A549 (cell line): Measurements from ENCODE around the gene NUTF2. TPM values are rescaled to one million over a fixed set of nuclear protein-coding genes. Genes with fewer than 3 reads are reported as not detected.
"Not testable (repeated sequence)": the region's sequence is repeated elsewhere in the genome, so short reads cannot be mapped to it uniquely, and the experiment has no call there.

Experiments
- ATAC-seq, 2 experiments: fragments of 200-7000 bp in 1 of 2; fragments of >200 bp in 1 of 2; cut with Nextera tagmentation in 1 of 2; cut with Tn5 transposase in 1 of 2; 3 replicates each; pipeline versions ENCODE4 v1.8.0 to v1.9.1; 2018 to 2020; ENCODE audit warnings: mild to moderate bottlenecking in 1 of 2, moderate library complexity in 1 of 2
- CTCF ChIA-PET: fragments of 300-600 bp; sonication (Branson Sonifier 250); formaldehyde crosslinking; extraction: SDS; loops from one replicate; lab custom pipeline; 2021; ENCODE audit warnings: antibody characterized with exemption, inconsistent platforms; lab: Yijun Ruan, JAX
- POLR2A ChIA-PET: fragments of 350-600 bp; formaldehyde crosslinking; extraction: SDS; loops from one replicate; lab custom pipeline; 2021; ENCODE audit warnings: antibody characterized with exemption, inconsistent platforms; lab: Yijun Ruan, JAX
- DNase-seq, 2 experiments: peaks; one replicate each; pipeline versions ENCODE4 v3.0.0 to v3.0.0-alpha.2; 2011 to 2016; ENCODE audit warnings: low read depth in 1 of 2, low spot score in 1 of 2
- FAIRE-seq: peaks from 2 replicates; lab custom pipeline; 2011; peaks lifted over from hg19 to GRCh38; lab: Jason Lieb, UNC
- H3K27ac ChIP-seq, 2 experiments: fragments of >200 bp; sonication (Bioruptor Twin); formaldehyde crosslinking; 3 replicates each; pipeline ENCODE4 v1.5.1; 2016 to 2017
- H3K4me1 ChIP-seq: fragments of >200 bp; sonication (Bioruptor Twin); formaldehyde crosslinking; 3 replicates; pipeline ENCODE4 v1.6.1; 2016
- H3K4me2 ChIP-seq: fragments of >200 bp; sonication (Bioruptor Twin); formaldehyde crosslinking; 3 replicates; pipeline ENCODE4 v1.6.1; 2016
- H3K4me3 ChIP-seq: fragments of >200 bp; sonication (Bioruptor Twin); formaldehyde crosslinking; 3 replicates; pipeline ENCODE4 v1.5.1; 2016
- H3K9me3 ChIP-seq: fragments of >200 bp; sonication (Bioruptor Twin); formaldehyde crosslinking; 3 replicates; pipeline ENCODE4 v1.6.1; 2016
- CBX8 ChIP-seq: fragments of 200-600 bp; sonication (generic); IDR thresholded peaks from 2 replicates; pipeline ENCODE4 v1.6.1; 2016
- CHD2 ChIP-seq: fragments of 150-350 bp; IDR thresholded peaks from 2 replicates; pipeline ENCODE4 v1.6.1; 2014; ENCODE audit warnings: low read length; ENCODE audit not compliant: partially characterized antibody
- GATA3 ChIP-seq: IDR thresholded peaks from 2 replicates; pipeline ENCODE4 v1.6.1; 2012; ENCODE audit warnings: borderline replicate concordance
- HDAC2 ChIP-seq: fragments of 200-600 bp; sonication (generic); IDR thresholded peaks from 2 replicates; pipeline ENCODE4 v1.6.1; 2016
- HOXB13 ChIP-seq: fragments of 250-450 bp; sonication (Bioruptor Pico); IDR thresholded peaks from 2 replicates; pipeline ENCODE4 v1.5.0; 2020; ENCODE audit warnings: low read depth, mild to moderate bottlenecking, moderate library complexity
- JUN ChIP-seq, 2 experiments: fragments of >200 bp; sonication (Bioruptor Twin); formaldehyde crosslinking; IDR thresholded peaks; 2 replicates in 1 of 2; 3 replicates in 1 of 2; pipeline ENCODE4 v1.6.1; 2016 to 2017
- KDM5A ChIP-seq: fragments of 200-600 bp; sonication (generic); IDR thresholded peaks from 2 replicates; pipeline ENCODE4 v1.6.1; 2016; ENCODE audit warnings: antibody characterized with exemption, mild to moderate bottlenecking
- MAFK ChIP-seq: fragments of 450-650 bp; IDR thresholded peaks from 2 replicates; pipeline ENCODE4 v1.6.1; 2014; ENCODE audit not compliant: partially characterized antibody
- MYC ChIP-seq: IDR thresholded peaks from 2 replicates; pipeline ENCODE4 v1.6.1; 2012; ENCODE audit warnings: mild to moderate bottlenecking, inconsistent platforms, low read length, improper control_type of control experiment, borderline replicate concordance
- PHF8 ChIP-seq: fragments of 200-600 bp; sonication (generic); IDR thresholded peaks from 2 replicates; pipeline ENCODE4 v1.6.1; 2016; ENCODE audit warnings: low read depth, mild to moderate bottlenecking, antibody characterized with exemption, moderate library complexity, borderline replicate concordance
- POLR2A ChIP-seq: IDR thresholded peaks from 2 replicates; pipeline ENCODE4 v1.6.1; 2012; ENCODE audit warnings: mild to moderate bottlenecking, low read length
- POLR2AphosphoS2 ChIP-seq: conservative IDR thresholded peaks from 2 replicates; pipeline ENCODE4 v1.6.1; 2012; ENCODE audit warnings: low read length, improper control_type of control experiment, inconsistent platforms
- RAD21 ChIP-seq, 2 experiments: fragments of >200 bp in 1 of 2; sonication (Bioruptor Twin) in 1 of 2; formaldehyde crosslinking in 1 of 2; IDR thresholded peaks in 1 of 2; conservative IDR thresholded peaks in 1 of 2; 2 replicates in 1 of 2; 3 replicates in 1 of 2; pipeline ENCODE4 v1.6.1; 2012 to 2018; ENCODE audit warnings: inconsistent platforms in 1 of 2
- RFX5 ChIP-seq: fragments of 450-650 bp; IDR thresholded peaks from 2 replicates; pipeline ENCODE4 v1.7.1; 2014; ENCODE audit warnings: antibody characterized with exemption, mild to moderate bottlenecking, moderate library complexity
- SMC3 ChIP-seq: fragments of >200 bp; sonication (Bioruptor Twin); formaldehyde crosslinking; IDR thresholded peaks from 3 replicates; pipeline ENCODE4 v1.6.1; 2018; ENCODE audit warnings: inconsistent platforms
- TP53 ChIP-seq: fragments of 250-450 bp; sonication (Bioruptor Pico); IDR thresholded peaks from 2 replicates; pipeline ENCODE4 v1.5.0; 2021; ENCODE audit warnings: mild to moderate bottlenecking, moderate library complexity
- ZC3H11A ChIP-seq: fragments of 450-650 bp; IDR thresholded peaks from 2 replicates; pipeline ENCODE4 v1.6.1; 2014; ENCODE audit warnings: antibody characterized with exemption, mild to moderate bottlenecking
- WGBS: methylation state at CpG from one replicate; pipeline ENCODE4 v1.1.6; 2017; ENCODE audit errors: missing lambda C conversion rate; 5-methylcytosine and 5-hydroxymethylcytosine counted together
- polyA plus RNA-seq, 4 experiments: library from polyadenylated mRNA; depleted of rRNA in 3 of 4; stranded (reverse); fragments of >200 nt; fragmentation: RNase III in 1 of 4; extraction: RNeasy Plus Mini Kit Qiagen cat#74134 plus additional on column Dnase treatment in 1 of 4; gene quantifications; 2 replicates in 3 of 4; 3 replicates in 1 of 4; pipeline ENCODE4 v1.2.3, GENCODE V29; 2011 to 2017
- TF ChIP-seq, protein P1 (sequence below): fragments of >200 bp; sonication (Bioruptor Twin); formaldehyde crosslinking; IDR thresholded peaks from 3 replicates; pipeline ENCODE4 v1.6.1; 2016
- TF ChIP-seq, protein P2 (sequence below): IDR thresholded peaks from 2 replicates; pipeline ENCODE4 v1.6.1; 2012
- TF ChIP-seq, protein P3 (sequence below): fragments of 200-600 bp; sonication (generic); IDR thresholded peaks from 2 replicates; pipeline ENCODE4 v1.6.1; 2016; ENCODE audit warnings: antibody characterized with exemption, mild to moderate bottlenecking, moderate library complexity
- TF ChIP-seq, protein P4 (sequence below): IDR thresholded peaks from 2 replicates; pipeline ENCODE4 v1.6.1; 2012; ENCODE audit warnings: low read depth, borderline replicate concordance

NUTF2 gene
- polyA plus RNA-seq, 2 of the 4 experiments (the other 2 are of a cell fraction): 168 to 287 TPM

DNA sequence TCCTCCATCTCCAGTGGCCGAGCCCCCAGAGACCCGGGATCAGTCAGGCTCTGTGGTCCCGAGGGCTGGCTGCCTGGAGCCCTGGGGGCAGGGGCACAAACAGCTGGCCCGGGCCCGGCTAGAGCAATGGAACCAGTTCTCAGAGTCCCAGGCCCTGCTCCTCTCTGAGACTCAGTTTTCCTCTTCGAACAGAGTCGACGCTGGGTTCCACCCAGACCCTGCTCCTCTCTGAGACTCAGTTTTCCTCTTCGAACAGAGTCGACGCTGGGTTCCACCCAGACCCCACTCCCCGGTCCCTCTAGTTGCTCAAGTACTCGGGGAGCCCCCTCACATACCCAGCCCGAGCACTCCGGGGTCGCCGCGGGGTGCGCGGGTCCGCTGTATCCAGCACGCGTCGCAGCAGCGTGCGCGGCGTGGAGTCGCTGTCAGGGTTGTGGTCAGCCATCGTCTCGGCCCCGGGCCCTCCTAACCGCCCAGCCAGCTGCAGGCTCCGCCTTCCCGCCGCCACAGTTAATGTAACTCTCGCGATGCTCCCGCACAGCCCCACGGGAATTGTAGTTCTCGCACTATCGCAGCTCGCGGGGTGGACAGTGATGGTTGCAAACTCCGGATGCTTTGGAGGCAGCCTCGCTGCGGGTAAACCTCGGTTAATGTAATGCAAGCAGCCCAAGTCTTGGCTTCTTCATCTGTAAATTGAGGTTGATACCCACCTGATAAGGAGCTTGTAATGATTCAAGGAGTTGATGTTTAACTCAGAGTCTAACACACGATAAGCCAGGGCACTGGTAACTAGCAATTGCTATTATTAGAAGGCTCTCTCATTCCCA lies 13.1 kb upstream of the NUTF2 start:
- H3K27ac ChIP-seq: peak overlapping the region; percentile 79 to 91
- FAIRE-seq (peak; percentile 23), ATAC-seq (peak; percentile 99)

DNA sequence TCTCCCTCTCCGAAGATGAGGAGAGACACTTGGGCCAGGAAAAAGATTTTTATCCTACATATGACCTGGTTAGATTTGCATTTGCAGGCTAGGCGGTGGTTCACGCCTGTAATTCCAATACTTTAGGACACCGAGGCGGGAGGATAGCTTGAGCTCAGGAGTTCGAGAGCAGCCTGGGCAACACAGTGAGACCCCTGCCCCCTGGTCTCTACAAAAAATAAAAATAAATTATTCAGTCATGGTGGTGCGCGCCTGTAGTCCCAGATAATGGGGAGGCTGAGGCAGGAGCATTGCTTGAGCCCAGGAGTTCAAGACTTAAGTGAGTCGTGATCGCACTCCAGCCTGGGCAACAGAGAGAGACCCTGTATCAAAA lies 12.5 kb upstream of the NUTF2 start:
- H3K4me2 ChIP-seq: peak overlapping the region; percentile 96
- no peak for ATAC-seq
- H3K27ac ChIP-seq: peak overlapping the region; percentile 79 to 91
- POLR2A ChIA-PET: interaction anchor here (0.8 to 1.2 kb wide), 5 partner anchors 11 to 115 kb away, joined by 3 to 6 read pairs (median 4); partner anchors contain the start of genes GFOD2, RANBP10 and TSNAXIP1
- peaks cover 6% of the 10 kb centered on the region; the same call in 1 of the 3 replicates for H3K4me1 ChIP-seq
- H3K4me3 ChIP-seq: peak overlapping the region; percentile 79
- H3K9me3 ChIP-seq: no peaks in the 10 kb centered on the region
- FAIRE-seq: no peak
- no peak for DNase-seq
- WGBS: 82% methylated on average over 10 of the region's 10 CpGs
- TF ChIP-seq, protein P1, sequence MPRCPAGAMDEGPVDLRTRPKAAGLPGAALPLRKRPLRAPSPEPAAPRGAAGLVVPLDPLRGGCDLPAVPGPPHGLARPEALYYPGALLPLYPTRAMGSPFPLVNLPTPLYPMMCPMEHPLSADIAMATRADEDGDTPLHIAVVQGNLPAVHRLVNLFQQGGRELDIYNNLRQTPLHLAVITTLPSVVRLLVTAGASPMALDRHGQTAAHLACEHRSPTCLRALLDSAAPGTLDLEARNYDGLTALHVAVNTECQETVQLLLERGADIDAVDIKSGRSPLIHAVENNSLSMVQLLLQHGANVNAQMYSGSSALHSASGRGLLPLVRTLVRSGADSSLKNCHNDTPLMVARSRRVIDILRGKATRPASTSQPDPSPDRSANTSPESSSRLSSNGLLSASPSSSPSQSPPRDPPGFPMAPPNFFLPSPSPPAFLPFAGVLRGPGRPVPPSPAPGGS: no peak
- no peak for TF ChIP-seq CBX8
- TF ChIP-seq SMC3: no peak
- TF ChIP-seq, protein P2, sequence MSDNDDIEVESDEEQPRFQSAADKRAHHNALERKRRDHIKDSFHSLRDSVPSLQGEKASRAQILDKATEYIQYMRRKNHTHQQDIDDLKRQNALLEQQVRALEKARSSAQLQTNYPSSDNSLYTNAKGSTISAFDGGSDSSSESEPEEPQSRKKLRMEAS: no peak
- TF ChIP-seq RAD21 (conservative IDR thresholded peaks at IDR 0.05 in 1 of 2, IDR thresholded peaks at IDR 0.05 in 1 of 2): no peak
- TF ChIP-seq HDAC2: no peak
- CTCF ChIA-PET: interaction anchor here (0.8 to 15.0 kb wide), 4 partner anchors 17 to 94 kb away, joined by 4 to 187 read pairs (median 14); no protein-coding TSS in a partner anchor

More for the DNA sequence above, 13.1 kb upstream of the NUTF2 start:
- H3K4me1 ChIP-seq: peaks cover 6% of the 10 kb centered on the region; the same call in 1 of the 3 replicates
- ChIA-PET POLR2A (interaction anchor here (0.8 to 1.2 kb wide), 5 partner anchors 12 to 114 kb away, joined by 3 to 6 read pairs (median 4); partner anchors contain the start of genes GFOD2, RANBP10 and TSNAXIP1), CTCF (interaction anchor here (0.8 to 15.0 kb wide), 5 partner anchors 10 to 95 kb away, joined by 4 to 187 read pairs (median 8); no protein-coding TSS in a partner anchor)
- 2% methylated on average over 27 of the region's 49 CpGs for WGBS
- H3K9me3 ChIP-seq: no peaks in the 10 kb centered on the region
- peak overlapping the region; percentile 79 for H3K4me3 ChIP-seq
- DNase-seq: peak; percentile 86 to 97
- TF ChIP-seq SMC3 (no peak), HOXB13 (CRISPR knock-in tag) (no peak), POLR2A (peak; percentile 76), POLR2AphosphoS2 (no peak), JUN (IDR thresholded peaks at IDR 0.05) (peak in 1 of 2 experiments; percentile 42; a peak in 1 of 5 replicates), GATA3 (peak; percentile 70), PHF8 (peak; percentile 74; the same call in 1 of the 2 replicates), CHD2 (peak; percentile 98), KDM5A (peak; percentile 66), ZC3H11A (no peak), MAFK (no peak), HDAC2 (no peak), MYC (no peak; the same call in 1 of the 2 replicates), RFX5 (no peak), TP53 (CRISPR knock-in tag) (no peak)
- TF ChIP-seq, protein P1: peak; percentile 31; the same call in 1 of the 3 replicates
- TF ChIP-seq, protein P3, sequence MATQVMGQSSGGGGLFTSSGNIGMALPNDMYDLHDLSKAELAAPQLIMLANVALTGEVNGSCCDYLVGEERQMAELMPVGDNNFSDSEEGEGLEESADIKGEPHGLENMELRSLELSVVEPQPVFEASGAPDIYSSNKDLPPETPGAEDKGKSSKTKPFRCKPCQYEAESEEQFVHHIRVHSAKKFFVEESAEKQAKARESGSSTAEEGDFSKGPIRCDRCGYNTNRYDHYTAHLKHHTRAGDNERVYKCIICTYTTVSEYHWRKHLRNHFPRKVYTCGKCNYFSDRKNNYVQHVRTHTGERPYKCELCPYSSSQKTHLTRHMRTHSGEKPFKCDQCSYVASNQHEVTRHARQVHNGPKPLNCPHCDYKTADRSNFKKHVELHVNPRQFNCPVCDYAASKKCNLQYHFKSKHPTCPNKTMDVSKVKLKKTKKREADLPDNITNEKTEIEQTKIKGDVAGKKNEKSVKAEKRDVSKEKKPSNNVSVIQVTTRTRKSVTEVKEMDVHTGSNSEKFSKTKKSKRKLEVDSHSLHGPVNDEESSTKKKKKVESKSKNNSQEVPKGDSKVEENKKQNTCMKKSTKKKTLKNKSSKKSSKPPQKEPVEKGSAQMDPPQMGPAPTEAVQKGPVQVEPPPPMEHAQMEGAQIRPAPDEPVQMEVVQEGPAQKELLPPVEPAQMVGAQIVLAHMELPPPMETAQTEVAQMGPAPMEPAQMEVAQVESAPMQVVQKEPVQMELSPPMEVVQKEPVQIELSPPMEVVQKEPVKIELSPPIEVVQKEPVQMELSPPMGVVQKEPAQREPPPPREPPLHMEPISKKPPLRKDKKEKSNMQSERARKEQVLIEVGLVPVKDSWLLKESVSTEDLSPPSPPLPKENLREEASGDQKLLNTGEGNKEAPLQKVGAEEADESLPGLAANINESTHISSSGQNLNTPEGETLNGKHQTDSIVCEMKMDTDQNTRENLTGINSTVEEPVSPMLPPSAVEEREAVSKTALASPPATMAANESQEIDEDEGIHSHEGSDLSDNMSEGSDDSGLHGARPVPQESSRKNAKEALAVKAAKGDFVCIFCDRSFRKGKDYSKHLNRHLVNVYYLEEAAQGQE: peak; percentile 96
- TF ChIP-seq, protein P4, sequence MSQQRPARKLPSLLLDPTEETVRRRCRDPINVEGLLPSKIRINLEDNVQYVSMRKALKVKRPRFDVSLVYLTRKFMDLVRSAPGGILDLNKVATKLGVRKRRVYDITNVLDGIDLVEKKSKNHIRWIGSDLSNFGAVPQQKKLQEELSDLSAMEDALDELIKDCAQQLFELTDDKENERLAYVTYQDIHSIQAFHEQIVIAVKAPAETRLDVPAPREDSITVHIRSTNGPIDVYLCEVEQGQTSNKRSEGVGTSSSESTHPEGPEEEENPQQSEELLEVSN: peak; percentile 72; the same call in 1 of the 2 replicates
- TF ChIP-seq, protein P2: peak; percentile 73
- H3K4me2 ChIP-seq: peak overlapping the region; percentile 96

DNA sequence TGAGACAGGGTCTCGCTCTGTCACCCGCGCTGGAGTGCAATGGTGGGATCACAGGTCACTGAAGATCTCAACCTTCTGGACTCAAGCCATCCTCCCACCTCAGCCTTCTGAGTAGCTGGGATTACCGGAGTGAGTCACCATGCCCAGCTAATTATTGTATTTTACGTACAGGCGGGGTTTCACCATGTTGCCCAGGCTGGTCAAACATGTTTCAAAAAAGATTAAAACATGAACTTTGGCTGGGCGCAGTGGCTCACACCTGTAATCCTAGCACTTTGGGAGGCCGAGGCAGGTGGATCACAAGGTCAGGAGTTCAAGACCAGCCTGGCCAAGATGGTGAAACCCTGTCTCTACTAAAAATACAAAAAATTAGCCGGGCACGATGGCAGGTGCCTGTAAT lies 9.5 kb upstream of the NUTF2 start:
- H3K9me3 ChIP-seq, H3K27ac ChIP-seq, H3K4me1 ChIP-seq, H3K4me2 ChIP-seq, FAIRE-seq, ATAC-seq, DNase-seq, H3K4me3 ChIP-seq, POLR2A ChIA-PET: not testable (repeated sequence)
- CTCF ChIA-PET: interaction anchor here (0.6 to 15.0 kb wide), 2 partner anchors 20 to 105 kb away, joined by 3 to 187 read pairs; no protein-coding TSS in a partner anchor
- 77% methylated on average over 10 of the region's 10 CpGs for WGBS
